Measurements from ENCODE around the gene FAM78B.

Gene FAM78B

DNA sequence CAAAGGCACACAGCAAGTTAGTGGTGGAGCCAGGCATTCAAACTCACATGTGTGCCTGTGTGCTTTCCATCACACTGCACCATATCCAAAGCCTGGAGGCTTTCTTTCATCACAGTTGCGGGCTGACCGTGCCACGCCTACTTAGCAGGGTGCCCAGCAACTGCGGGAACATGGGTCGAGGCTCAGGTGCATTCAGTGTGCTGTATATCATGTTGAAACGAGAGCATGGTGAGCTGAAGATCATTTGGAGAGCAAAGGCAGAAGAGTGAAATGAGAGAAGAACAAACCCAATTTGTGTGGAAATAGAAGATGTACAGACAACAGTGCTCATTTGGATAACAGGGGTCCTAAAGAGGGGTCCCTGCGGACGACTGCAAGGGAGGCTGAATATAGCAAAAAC, 46.5 kb downstream of the FAM78B start:
- no peaks in the 10 kb centered on the region for H3K27me3 ChIP-seq (ENCODE audit: insufficient read depth, low read length)
- H3K4me1 ChIP-seq (ENCODE audit: control insufficient read depth, insufficient read depth, low read length, unreplicated experiment), result no peaks in the 10 kb centered on the region
- H3K27ac ChIP-seq (ENCODE audit: low read depth, low read length), result no peak overlapping the region
- no peaks in the 10 kb centered on the region for H3K79me2 ChIP-seq (ENCODE audit: control insufficient read depth, insufficient read depth, low read length, unreplicated experiment)
- H3K36me3 ChIP-seq (ENCODE audit: insufficient read depth, low read length), result no peaks in the 10 kb centered on the region
- no peak overlapping the region for H3K4me3 ChIP-seq (ENCODE audit: low read depth, low read length)
- H2AFZ ChIP-seq (ENCODE audit: low read length, unreplicated experiment), result no peak overlapping the region

DNA sequence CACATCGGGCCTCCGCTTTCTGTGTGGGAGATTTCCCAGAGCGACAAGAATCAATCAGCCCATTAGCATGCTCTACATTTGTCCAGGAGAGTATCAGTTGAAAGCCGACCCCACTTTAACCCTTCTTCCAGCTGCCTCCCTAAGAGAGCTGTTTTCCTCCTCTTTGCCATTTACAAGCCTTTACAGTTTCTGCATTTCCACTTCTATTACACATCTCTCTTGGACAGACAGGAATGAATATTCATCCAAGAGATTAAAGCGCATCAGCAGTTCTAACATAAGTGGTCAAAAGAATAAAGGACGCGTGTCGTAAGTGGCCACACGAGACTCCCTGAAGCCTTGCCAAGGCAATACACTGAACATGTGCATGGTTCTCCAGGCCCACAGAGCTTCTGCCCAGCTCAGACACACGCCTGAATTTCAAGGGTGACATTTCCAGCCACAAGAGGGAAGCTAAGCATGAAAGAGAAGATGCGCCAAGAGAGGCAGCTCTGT, 47.3 kb downstream of the FAM78B start:
- Histone ChIP-seq H3K27ac (ENCODE audit: low read depth, low read length) (no peak overlapping the region), H2AFZ (ENCODE audit: low read length, unreplicated experiment) (no peak overlapping the region), H3K27me3 (ENCODE audit: insufficient read depth, low read length) (no peaks in the 10 kb centered on the region), H3K4me1 (ENCODE audit: control insufficient read depth, insufficient read depth, low read length, unreplicated experiment) (no peaks in the 10 kb centered on the region), H3K36me3 (ENCODE audit: insufficient read depth, low read length) (no peaks in the 10 kb centered on the region), H3K79me2 (ENCODE audit: control insufficient read depth, insufficient read depth, low read length, unreplicated experiment) (no peaks in the 10 kb centered on the region), H3K4me3 (ENCODE audit: low read depth, low read length) (no peak overlapping the region)

DNA sequence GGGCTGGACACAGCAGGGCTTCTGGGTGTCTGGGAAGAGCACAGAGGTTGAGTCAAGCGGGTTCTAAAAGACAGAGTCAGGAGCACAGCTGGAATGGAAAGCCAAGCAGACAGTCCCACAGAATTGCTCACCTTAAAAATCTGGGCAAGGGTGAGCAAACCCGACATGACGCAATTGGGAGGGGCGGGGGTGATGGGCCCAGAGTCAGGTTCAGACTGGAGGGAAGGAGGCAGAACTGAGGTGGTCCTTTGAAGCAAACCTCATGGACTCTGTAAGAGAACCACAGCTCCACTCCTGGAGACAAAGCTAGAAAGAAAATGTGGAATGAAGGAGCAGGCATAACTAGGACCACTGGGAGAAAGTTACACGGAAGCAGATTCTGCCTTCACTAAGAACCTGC, 49.0 kb downstream of the FAM78B start:
- Histone ChIP-seq H3K79me2 (ENCODE audit: control insufficient read depth, insufficient read depth, low read length, unreplicated experiment) (no peaks in the 10 kb centered on the region), H3K36me3 (ENCODE audit: insufficient read depth, low read length) (no peaks in the 10 kb centered on the region), H2AFZ (ENCODE audit: low read length, unreplicated experiment) (no peak overlapping the region), H3K27ac (ENCODE audit: low read depth, low read length) (no peak overlapping the region), H3K27me3 (ENCODE audit: insufficient read depth, low read length) (no peaks in the 10 kb centered on the region), H3K4me3 (ENCODE audit: low read depth, low read length) (no peak overlapping the region), H3K4me1 (ENCODE audit: control insufficient read depth, insufficient read depth, low read length, unreplicated experiment) (no peaks in the 10 kb centered on the region)

DNA sequence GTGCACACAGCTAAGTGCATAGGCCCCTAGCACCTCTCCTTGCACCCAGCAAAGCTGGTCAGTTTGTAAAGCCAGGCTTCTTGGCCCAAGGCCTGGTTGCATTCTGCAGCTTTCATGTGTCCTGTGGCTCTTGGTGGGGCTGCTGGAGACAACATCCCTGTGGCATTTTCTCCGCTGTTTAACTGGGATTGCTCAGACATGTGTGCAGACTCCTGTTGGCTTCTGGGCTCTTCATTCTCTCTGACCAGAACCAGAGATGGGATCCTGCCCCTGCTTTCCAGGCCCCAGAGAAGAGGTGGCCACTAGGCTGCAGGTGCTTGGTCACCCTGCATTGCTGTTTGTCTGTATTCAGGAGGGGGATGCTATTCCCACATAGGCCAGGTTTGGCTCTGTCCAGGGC, 50.8 kb downstream of the FAM78B start:
- H3K4me1 ChIP-seq (ENCODE audit: control insufficient read depth, insufficient read depth, low read length, unreplicated experiment), result no peaks in the 10 kb centered on the region
- no peak overlapping the region for H3K4me3 ChIP-seq (ENCODE audit: low read depth, low read length)
- H3K36me3 ChIP-seq (ENCODE audit: insufficient read depth, low read length), result no peaks in the 10 kb centered on the region
- H3K79me2 ChIP-seq (ENCODE audit: control insufficient read depth, insufficient read depth, low read length, unreplicated experiment), result no peaks in the 10 kb centered on the region
- no peak overlapping the region for H2AFZ ChIP-seq (ENCODE audit: low read length, unreplicated experiment)
- H3K27ac ChIP-seq (ENCODE audit: low read depth, low read length), result no peak overlapping the region
- no peaks in the 10 kb centered on the region for H3K27me3 ChIP-seq (ENCODE audit: insufficient read depth, low read length)

DNA sequence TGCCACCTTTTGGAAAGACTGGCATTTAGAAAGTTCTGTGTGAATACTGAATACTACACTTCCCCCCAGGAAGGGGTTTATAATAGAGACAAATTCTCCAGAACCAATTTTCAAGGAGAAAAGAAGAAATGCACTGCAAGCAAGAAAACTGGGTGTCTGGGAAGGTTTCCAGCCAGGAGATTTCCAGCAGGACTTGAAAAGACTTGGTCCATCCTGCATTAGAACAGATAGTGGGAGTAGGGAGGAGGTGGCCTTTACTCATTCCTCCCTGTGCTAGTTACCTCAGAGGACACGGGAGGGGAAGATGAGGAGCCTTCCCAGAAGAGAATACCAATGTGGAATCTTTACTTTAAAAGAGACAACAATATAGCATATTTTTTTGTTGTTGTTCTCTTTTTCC, 52.4 kb downstream of the FAM78B start:
- Histone ChIP-seq H3K4me3 (ENCODE audit: low read depth, low read length) (no peak overlapping the region), H3K36me3 (ENCODE audit: insufficient read depth, low read length) (no peaks in the 10 kb centered on the region), H2AFZ (ENCODE audit: low read length, unreplicated experiment) (no peak overlapping the region), H3K27ac (ENCODE audit: low read depth, low read length) (no peak overlapping the region), H3K27me3 (ENCODE audit: insufficient read depth, low read length) (no peaks in the 10 kb centered on the region), H3K79me2 (ENCODE audit: control insufficient read depth, insufficient read depth, low read length, unreplicated experiment) (no peaks in the 10 kb centered on the region), H3K4me1 (ENCODE audit: control insufficient read depth, insufficient read depth, low read length, unreplicated experiment) (no peaks in the 10 kb centered on the region)

DNA sequence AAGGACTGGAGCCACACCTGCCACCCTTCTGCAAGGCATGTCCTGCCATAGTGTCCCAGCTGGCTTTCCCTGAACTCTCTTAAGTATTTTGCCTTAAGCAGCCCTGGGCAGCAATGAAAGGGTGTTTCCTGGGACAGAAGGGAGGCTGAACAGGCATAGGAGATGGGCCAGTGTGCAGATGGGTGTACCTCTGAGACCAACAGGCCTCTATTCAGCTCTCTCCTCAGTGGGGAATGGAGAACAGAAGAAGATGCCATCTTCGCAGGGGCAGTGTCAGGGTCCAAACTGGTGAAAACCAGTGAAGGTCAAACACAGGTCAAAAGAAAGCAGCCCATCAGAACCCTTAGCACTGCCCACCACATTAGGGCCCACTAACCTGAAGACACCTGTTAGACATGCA, 53.2 kb downstream of the FAM78B start:
- H3K4me1 ChIP-seq (ENCODE audit: control insufficient read depth, insufficient read depth, low read length, unreplicated experiment), result no peaks in the 10 kb centered on the region
- no peaks in the 10 kb centered on the region for H3K27me3 ChIP-seq (ENCODE audit: insufficient read depth, low read length)
- no peaks in the 10 kb centered on the region for H3K36me3 ChIP-seq (ENCODE audit: insufficient read depth, low read length)
- no peak overlapping the region for H3K4me3 ChIP-seq (ENCODE audit: low read depth, low read length)
- no peak overlapping the region for H2AFZ ChIP-seq (ENCODE audit: low read length, unreplicated experiment)
- no peaks in the 10 kb centered on the region for H3K79me2 ChIP-seq (ENCODE audit: control insufficient read depth, insufficient read depth, low read length, unreplicated experiment)
- H3K27ac ChIP-seq (ENCODE audit: low read depth, low read length), result no peak overlapping the region

DNA sequence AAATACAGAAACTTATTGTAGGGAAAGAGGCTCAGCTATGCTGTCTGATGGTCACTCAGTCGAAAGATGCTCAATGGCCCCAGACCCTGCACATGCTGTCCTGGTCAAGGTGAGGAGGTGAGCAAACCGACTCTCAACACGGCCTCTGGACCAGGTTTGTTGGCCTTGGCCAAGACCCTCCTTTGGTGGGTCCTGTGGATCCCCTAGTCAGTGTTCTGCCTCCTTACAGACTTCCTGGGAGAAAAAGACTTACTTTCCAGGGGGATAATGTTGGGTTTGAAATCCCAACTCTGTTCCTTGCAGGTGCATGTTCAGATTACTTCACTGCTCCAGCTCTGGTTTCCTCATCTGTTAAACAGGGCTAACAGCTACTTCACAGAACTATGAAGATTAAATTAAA, 53.8 kb downstream of the FAM78B start:
- Histone ChIP-seq H3K79me2 (ENCODE audit: control insufficient read depth, insufficient read depth, low read length, unreplicated experiment) (no peaks in the 10 kb centered on the region), H3K27me3 (ENCODE audit: insufficient read depth, low read length) (no peaks in the 10 kb centered on the region), H3K27ac (ENCODE audit: low read depth, low read length) (no peak overlapping the region), H3K4me3 (ENCODE audit: low read depth, low read length) (no peak overlapping the region), H2AFZ (ENCODE audit: low read length, unreplicated experiment) (no peak overlapping the region), H3K4me1 (ENCODE audit: control insufficient read depth, insufficient read depth, low read length, unreplicated experiment) (no peaks in the 10 kb centered on the region), H3K36me3 (ENCODE audit: insufficient read depth, low read length) (no peaks in the 10 kb centered on the region)

DNA sequence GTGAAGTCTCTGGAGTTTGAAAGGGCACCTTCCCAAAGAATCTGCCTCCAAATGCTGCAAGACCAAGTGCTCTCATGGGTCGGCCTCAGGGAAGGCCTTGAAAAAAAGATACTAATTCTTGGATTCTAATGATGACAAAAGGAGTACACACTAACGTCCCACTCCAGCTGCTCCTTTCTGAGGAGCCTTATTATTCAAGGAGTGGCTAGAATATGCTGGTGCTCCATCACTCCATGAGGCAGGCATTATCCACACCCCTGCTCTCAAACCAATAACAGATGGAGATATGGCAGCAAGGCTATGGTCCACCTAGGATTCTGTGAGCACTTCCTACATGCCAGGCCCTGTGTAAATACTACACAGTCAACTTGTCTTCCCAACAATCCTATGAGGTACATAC, 54.4 kb downstream of the FAM78B start:
- Histone ChIP-seq H3K36me3 (ENCODE audit: insufficient read depth, low read length) (no peaks in the 10 kb centered on the region), H3K79me2 (ENCODE audit: control insufficient read depth, insufficient read depth, low read length, unreplicated experiment) (no peaks in the 10 kb centered on the region), H3K4me3 (ENCODE audit: low read depth, low read length) (no peak overlapping the region), H3K27me3 (ENCODE audit: insufficient read depth, low read length) (no peaks in the 10 kb centered on the region), H2AFZ (ENCODE audit: low read length, unreplicated experiment) (no peak overlapping the region), H3K4me1 (ENCODE audit: control insufficient read depth, insufficient read depth, low read length, unreplicated experiment) (no peaks in the 10 kb centered on the region), H3K27ac (ENCODE audit: low read depth, low read length) (no peak overlapping the region)

DNA sequence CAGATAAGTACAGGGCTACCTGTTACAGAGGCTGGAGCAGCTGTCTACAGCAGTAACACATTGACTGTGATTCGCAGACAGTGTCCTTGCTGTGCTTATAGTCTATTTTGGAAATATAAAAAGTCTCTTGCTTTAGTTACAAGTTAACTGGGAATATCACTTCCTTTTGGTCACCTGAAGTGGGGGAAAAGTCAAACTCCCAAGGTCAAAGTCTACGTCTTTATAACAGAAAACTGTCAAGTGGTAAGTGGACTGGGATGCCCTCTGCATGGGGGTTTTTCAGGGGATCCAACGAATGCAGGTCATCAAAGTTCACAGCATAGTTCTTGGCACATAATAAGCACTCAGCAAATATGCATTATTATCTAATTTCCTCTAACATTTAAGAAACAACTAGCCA, 55.4 kb downstream of the FAM78B start:
- no peaks in the 10 kb centered on the region for H3K4me1 ChIP-seq (ENCODE audit: control insufficient read depth, insufficient read depth, low read length, unreplicated experiment)

DNA sequence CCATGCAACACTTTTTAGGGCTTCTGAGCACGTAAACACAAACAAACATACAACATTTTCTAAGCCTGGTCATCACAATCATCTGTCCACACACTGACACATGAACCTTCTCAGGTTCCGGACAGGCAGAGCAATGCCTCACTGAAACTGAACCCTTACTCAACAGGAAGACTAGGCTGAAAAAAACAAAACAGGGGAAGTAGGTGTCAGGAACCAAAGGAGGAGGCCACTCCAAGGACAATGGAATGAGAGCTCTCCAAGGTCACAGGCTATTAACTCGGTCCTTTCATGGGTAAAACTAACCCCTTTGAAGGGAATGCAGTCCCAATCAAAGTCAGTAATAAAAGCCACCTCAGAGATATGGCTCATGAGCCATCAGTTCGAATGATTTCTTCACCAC, 76.6 kb downstream of the FAM78B start:
- H3K27me3 ChIP-seq (ENCODE audit: insufficient read depth, low read length), result no peaks in the 10 kb centered on the region
- H3K79me2 ChIP-seq (ENCODE audit: control insufficient read depth, insufficient read depth, low read length, unreplicated experiment), result no peaks in the 10 kb centered on the region
- H3K4me3 ChIP-seq (ENCODE audit: low read depth, low read length), result no peak overlapping the region
- H3K27ac ChIP-seq (ENCODE audit: low read depth, low read length), result no peak overlapping the region
- H3K4me1 ChIP-seq (ENCODE audit: control insufficient read depth, insufficient read depth, low read length, unreplicated experiment), result no peaks in the 10 kb centered on the region
- no peaks in the 10 kb centered on the region for H3K36me3 ChIP-seq (ENCODE audit: insufficient read depth, low read length)
- no peak overlapping the region for H2AFZ ChIP-seq (ENCODE audit: low read length, unreplicated experiment)

More for the DNA sequence above, 55.4 kb downstream of the FAM78B start:
- Histone ChIP-seq H2AFZ (ENCODE audit: low read length, unreplicated experiment) (no peak overlapping the region), H3K36me3 (ENCODE audit: insufficient read depth, low read length) (no peaks in the 10 kb centered on the region), H3K27me3 (ENCODE audit: insufficient read depth, low read length) (no peaks in the 10 kb centered on the region), H3K27ac (ENCODE audit: low read depth, low read length) (no peak overlapping the region), H3K4me3 (ENCODE audit: low read depth, low read length) (no peak overlapping the region), H3K79me2 (ENCODE audit: control insufficient read depth, insufficient read depth, low read length, unreplicated experiment) (no peaks in the 10 kb centered on the region)

DNA sequence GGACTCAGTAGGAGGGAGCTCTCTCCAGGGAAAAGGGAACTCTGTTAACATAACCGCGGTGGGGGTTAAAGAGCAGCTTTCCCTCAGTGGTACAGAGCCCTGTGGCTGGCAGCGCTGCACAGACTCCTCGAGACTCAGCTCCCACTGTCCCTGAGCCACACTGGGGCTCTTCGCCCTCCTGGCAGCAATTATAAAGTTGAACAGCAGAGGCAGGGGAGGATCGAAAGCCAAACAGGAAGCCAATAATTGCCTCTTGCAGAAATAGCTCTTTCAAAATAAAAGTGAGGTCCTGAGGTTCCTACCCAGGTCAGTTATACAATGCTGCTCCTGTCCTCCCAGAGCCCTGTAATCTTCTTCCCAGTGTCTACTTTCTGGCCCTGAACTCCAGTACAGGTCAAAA, 77.0 kb downstream of the FAM78B start:
- H2AFZ ChIP-seq (ENCODE audit: low read length, unreplicated experiment), result no peak overlapping the region
- H3K27me3 ChIP-seq (ENCODE audit: insufficient read depth, low read length), result no peaks in the 10 kb centered on the region
- H3K79me2 ChIP-seq (ENCODE audit: control insufficient read depth, insufficient read depth, low read length, unreplicated experiment), result no peaks in the 10 kb centered on the region
- H3K4me1 ChIP-seq (ENCODE audit: control insufficient read depth, insufficient read depth, low read length, unreplicated experiment), result no peaks in the 10 kb centered on the region
- no peak overlapping the region for H3K27ac ChIP-seq (ENCODE audit: low read depth, low read length)
- no peak overlapping the region for H3K4me3 ChIP-seq (ENCODE audit: low read depth, low read length)
- no peaks in the 10 kb centered on the region for H3K36me3 ChIP-seq (ENCODE audit: insufficient read depth, low read length)
